Chondrocyte (in vitro differentiated cells): ENCODE measurements around the gene SLC5A11. TPM values are rescaled to one million over a fixed set of nuclear protein-coding genes. Genes with fewer than 3 reads are reported as not detected.

ENCODE experiments used
- DNase-seq: peaks from one replicate; pipeline ENCODE4 v3.0.0; 2021; ENCODE audit warnings: mixed read lengths, low spot score
- H3K27ac Mint-ChIP-seq: one replicate; pipeline ENCODE4 v1.8.0; 2021; ENCODE audit warnings: mild to moderate bottlenecking, moderate library complexity, mixed read lengths; ENCODE audit not compliant: unreplicated experiment
- H3K27me3 Mint-ChIP-seq: 2 replicates; pipeline ENCODE4 v1.8.0; 2021; ENCODE audit warnings: low read depth, mixed read lengths
- H3K36me3 Mint-ChIP-seq: 2 replicates; pipeline ENCODE4 v1.8.0; 2021; ENCODE audit warnings: low read depth, mixed read lengths
- H3K4me1 Mint-ChIP-seq: 2 replicates; pipeline ENCODE4 v1.8.0; 2021; ENCODE audit warnings: low read depth, mild to moderate bottlenecking, mixed read lengths
- H3K4me3 Mint-ChIP-seq: one replicate; pipeline ENCODE4 v1.8.0; 2021; ENCODE audit warnings: mild to moderate bottlenecking, moderate library complexity, mixed read lengths; ENCODE audit not compliant: unreplicated experiment
- H3K9me3 Mint-ChIP-seq: 2 replicates; pipeline ENCODE4 v1.8.0; 2021; ENCODE audit warnings: low read depth, mixed read lengths
- CTCF ChIP-seq: fragments of 200-600 bp; sonication (generic); IDR thresholded peaks from 2 replicates; pipeline ENCODE4 v1.5.0; 2021; ENCODE audit warnings: antibody characterized with exemption, mild to moderate bottlenecking, moderate library complexity
- total RNA-seq: library from RNA; stranded (reverse); gene quantifications from 3 replicates; pipeline ENCODE4 v1.2.1, GENCODE V29; 2021

SLC5A11 gene
- total RNA-seq, 1 donor from 2014 or later, result not detected

GRCh38 chr16:24826096-24826690, 19.6 kb upstream of the SLC5A11 start:
- peaks cover 33% of the 10 kb centered on the region for H3K36me3 Mint-ChIP-seq

GRCh38 chr16:24826817-24827566, 18.8 kb upstream of the SLC5A11 start:
- no peak overlapping the region for H3K27ac Mint-ChIP-seq
- H3K9me3 Mint-ChIP-seq, result no peaks in the 10 kb centered on the region
- no peak for TF ChIP-seq CTCF
- H3K4me1 Mint-ChIP-seq, result no peaks in the 10 kb centered on the region
- H3K27me3 Mint-ChIP-seq, result no peaks in the 10 kb centered on the region
- H3K36me3 Mint-ChIP-seq, result peaks cover 31% of the 10 kb centered on the region
- no peak for DNase-seq
- no peak overlapping the region for H3K4me3 Mint-ChIP-seq

More at GRCh38 chr16:24826096-24826690, 19.6 kb upstream of the SLC5A11 start:
- no peaks in the 10 kb centered on the region for H3K9me3 Mint-ChIP-seq
- H3K27ac Mint-ChIP-seq, result peak overlapping the region; percentile 54
- no peaks in the 10 kb centered on the region for H3K27me3 Mint-ChIP-seq
- H3K4me3 Mint-ChIP-seq, result no peak overlapping the region
- H3K4me1 Mint-ChIP-seq, result no peaks in the 10 kb centered on the region
- TF ChIP-seq CTCF, result no peak
- DNase-seq, result no peak

- H3K36me3 Mint-ChIP-seq, result peaks cover 16% of the 10 kb centered on the region
- H3K27me3 Mint-ChIP-seq, result no peaks in the 10 kb centered on the region
- H3K9me3 Mint-ChIP-seq, result no peaks in the 10 kb centered on the region
- DNase-seq, result no peak
- H3K4me1 Mint-ChIP-seq, result no peaks in the 10 kb centered on the region
- H3K27ac Mint-ChIP-seq, result no peak overlapping the region
- no peak for TF ChIP-seq CTCF
- H3K4me3 Mint-ChIP-seq, result no peak overlapping the region
These were observed 16.6 kb upstream of the SLC5A11 start for GRCh38 chr16:24829153-24829552.

GRCh38 chr16:24833352-24833751, 12.4 kb upstream of the SLC5A11 start:
- TF ChIP-seq CTCF, result no peak
- Mint-ChIP-seq H3K27me3 (no peaks in the 10 kb centered on the region), H3K27ac (no peak overlapping the region)

GRCh38 chr16:24834459-24835335, 11.1 kb upstream of the SLC5A11 start:
- Mint-ChIP-seq H3K4me1 (peaks cover 8% of the 10 kb centered on the region), H3K9me3 (no peaks in the 10 kb centered on the region), H3K4me3 (no peak overlapping the region), H3K27me3 (no peaks in the 10 kb centered on the region), H3K36me3 (no peaks in the 10 kb centered on the region), H3K27ac (peak overlapping the region; percentile 72)
- peak; percentile 80 for TF ChIP-seq CTCF
- DNase-seq, result no peak

More at GRCh38 chr16:24833352-24833751, 12.4 kb upstream of the SLC5A11 start:
- Mint-ChIP-seq H3K4me1 (no peaks in the 10 kb centered on the region), H3K36me3 (peaks cover 1% of the 10 kb centered on the region), H3K9me3 (no peaks in the 10 kb centered on the region), H3K4me3 (no peak overlapping the region)
- no peak for DNase-seq
